Measurements from ENCODE around the gene ZKSCAN1.

- TF ChIP-seq BHLHE40 (IDR thresholded peaks at IDR 0.05; ENCODE audit: borderline replicate concordance) (no peak), FOXM1 (IDR thresholded peaks at IDR 0.05; ENCODE audit: borderline replicate concordance) (no peak), TARDBP (IDR thresholded peaks at IDR 0.05) (no peak), SUZ12 (IDR thresholded peaks at IDR 0.05) (no peak), LEF1 (IDR thresholded peaks at IDR 0.05; ENCODE audit: borderline replicate concordance) (no peak), FOXA1 (IDR thresholded peaks at IDR 0.05) (no peak), SP1 (IDR thresholded peaks at IDR 0.05) (no peak), PKNOX1 (IDR thresholded peaks at IDR 0.05) (no peak), ELF4 (IDR thresholded peaks at IDR 0.05) (no peak)
These were observed 3.9 kb upstream of the ZKSCAN1 start for GRCh38 chr7:100011516-100011915.
